NCI-H2171 treated with DMSO at 0.1 percent for 48 hours (cell line): ENCODE data around the gene FAAP20.
A peak's percentile ranks its signal among the peaks of the same experiment; 100 is the strongest.

Source experiments
- DNase-seq: peaks from one replicate; lab custom pipeline; 2025; lab: John Stamatoyannopoulos, UW

Gene FAAP20

GRCh38 chr1:2177946-2178538, 16.5 kb downstream of the FAAP20 start:
- no peak for DNase-seq

- no peak for DNase-seq
Measured at GRCh38 chr1:2177541-2177940, 17.0 kb downstream of the FAAP20 start.

- DNase-seq: no peak
Measured at GRCh38 chr1:2176615-2177014, 18.0 kb downstream of the FAAP20 start.

GRCh38 chr1:2175681-2176454, 18.7 kb downstream of the FAAP20 start:
- DNase-seq: no peak

GRCh38 chr1:2175055-2175414, 19.5 kb downstream of the FAAP20 start:
- DNase-seq: no peak

GRCh38 chr1:2174348-2175054, 20.1 kb downstream of the FAAP20 start:
- peak; percentile 74 for DNase-seq

GRCh38 chr1:2173546-2174347, 20.8 kb downstream of the FAAP20 start:
- no peak for DNase-seq

- DNase-seq: no peak
Measured at GRCh38 chr1:2172551-2173146, 21.9 kb downstream of the FAAP20 start.

DNA sequence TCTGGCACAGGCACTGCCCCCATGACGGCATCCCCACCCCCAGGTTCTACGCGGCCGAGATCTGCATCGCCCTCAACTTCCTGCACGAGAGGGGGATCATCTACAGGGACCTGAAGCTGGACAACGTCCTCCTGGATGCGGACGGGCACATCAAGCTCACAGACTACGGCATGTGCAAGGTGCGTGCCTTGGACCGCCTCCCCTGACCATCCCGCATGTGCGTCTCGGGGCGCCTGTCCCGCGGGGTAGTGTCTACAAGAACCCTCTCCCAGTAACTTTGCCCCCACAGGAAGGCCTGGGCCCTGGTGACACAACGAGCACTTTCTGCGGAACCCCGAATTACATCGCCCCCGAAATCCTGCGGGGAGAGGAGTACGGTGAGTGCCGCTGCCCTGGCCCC, 22.6 kb downstream of the FAAP20 start:
- DNase-seq: no peak

- no peak for DNase-seq
Measured at GRCh38 chr1:2170211-2170610, 24.4 kb downstream of the FAAP20 start.

GRCh38 chr1:2169200-2169836, 25.3 kb downstream of the FAAP20 start:
- no peak for DNase-seq

DNA sequence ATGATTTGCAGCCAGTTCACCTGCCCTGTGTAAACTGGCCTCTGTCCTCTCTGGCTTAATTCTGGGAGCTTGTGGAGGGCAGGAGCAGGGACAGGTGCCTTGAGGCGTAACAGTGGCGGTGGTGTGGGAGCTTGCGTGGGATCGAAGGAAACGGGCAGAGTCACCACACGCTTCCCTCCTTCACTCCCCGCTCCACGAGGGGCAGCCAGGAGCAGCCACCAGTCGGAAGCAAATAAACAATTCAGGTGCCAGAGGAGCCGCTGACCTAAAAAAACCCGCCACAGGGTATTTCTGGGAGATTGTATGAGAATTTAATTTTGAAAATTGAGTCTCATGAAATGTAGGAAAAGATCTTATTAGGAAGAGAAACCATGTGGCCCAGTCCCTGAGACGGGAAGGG, 26.0 kb downstream of the FAAP20 start:
- DNase-seq: no peak

DNA sequence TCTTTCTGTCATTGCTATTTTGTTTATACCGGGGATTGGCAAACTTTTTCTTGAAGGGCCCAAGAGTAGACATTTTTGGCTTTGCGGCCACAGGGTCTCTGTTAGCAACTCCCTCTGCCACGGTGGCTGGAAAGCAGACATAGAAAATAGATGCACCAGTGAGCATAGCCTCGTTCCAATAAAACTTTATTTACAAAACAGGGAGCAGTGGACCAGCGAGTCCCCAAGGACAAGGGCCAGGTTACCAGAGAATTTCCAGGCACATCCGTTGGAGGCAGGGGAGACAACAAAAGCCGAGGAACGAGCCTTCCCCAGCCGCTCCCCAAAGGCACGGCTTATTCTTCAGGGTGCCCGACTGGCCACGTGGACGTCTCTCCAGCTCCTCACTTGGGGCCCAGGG, 26.5 kb downstream of the FAAP20 start:
- no peak for DNase-seq

DNA sequence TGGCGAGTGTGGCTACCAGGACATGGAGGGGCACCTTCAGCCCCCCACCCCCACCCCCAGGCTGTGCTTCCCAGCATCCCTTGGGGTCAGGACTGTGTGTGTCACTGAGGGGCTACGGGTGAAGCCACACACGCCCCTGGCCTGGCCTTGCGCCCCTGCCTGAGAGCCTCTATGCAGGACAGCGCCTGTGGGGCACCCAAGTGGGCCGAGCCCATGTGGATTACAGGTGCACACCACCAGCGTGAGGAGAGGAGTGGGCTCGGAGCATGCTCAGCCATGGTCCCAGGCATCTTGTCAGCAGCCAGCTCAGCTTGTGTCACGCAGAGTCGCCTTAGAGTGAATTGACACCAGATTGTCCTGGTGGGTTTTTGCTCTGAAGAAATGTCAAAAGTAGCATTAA, 27.9 kb downstream of the FAAP20 start:
- DNase-seq: no peak

GRCh38 chr1:2166254-2166653, 28.3 kb downstream of the FAAP20 start:
- DNase-seq: no peak

GRCh38 chr1:2165646-2166045, 28.9 kb downstream of the FAAP20 start:
- no peak for DNase-seq

DNA sequence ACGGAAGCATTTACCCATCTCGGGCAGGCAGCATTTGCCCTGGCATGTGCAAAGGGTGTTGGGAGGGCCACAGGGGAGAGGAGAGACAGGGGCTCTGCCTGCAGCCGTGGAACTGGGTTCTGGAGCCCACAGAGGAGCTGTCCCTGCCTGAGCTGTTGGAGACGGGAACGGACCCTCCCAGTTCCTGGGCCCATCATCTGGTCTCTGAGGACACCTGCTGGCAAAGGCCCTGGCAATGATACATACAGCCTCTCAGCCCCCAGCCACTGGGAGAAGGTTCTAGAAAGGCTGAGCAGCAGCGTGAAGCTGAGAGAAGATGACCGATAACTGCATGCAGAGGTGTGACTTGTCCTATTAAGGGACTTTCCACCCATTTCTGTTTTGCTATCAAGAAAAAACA, 31.4 kb downstream of the FAAP20 start:
- DNase-seq: no peak

GRCh38 chr1:2160451-2161300, 33.9 kb downstream of the FAAP20 start:
- DNase-seq: no peak

- DNase-seq: no peak
Measured at GRCh38 chr1:2159124-2159523, 35.4 kb downstream of the FAAP20 start.

GRCh38 chr1:2158272-2158671, 36.3 kb downstream of the FAAP20 start:
- no peak for DNase-seq

DNA sequence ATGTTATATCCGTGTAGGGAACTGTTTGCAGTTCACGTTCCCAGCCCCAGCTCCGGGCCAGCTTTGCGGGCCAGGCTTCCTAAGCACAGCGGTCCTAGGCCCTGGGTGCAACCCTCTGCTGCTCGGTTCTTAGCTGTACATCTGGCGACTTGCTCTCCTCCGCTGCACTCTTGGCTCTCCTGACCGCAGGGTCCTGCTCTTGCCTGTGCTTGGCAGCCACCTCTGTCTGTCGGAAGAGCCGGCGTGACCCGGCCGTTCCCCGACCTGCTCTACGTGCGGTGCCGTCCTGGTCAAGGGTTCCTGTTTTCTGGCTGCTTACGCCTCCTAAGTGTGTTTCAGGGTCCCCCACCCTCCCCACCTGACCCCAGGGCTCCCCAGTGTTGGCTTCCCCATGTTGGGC, 36.7 kb downstream of the FAAP20 start:
- DNase-seq: no peak
